K562 (cell line): ENCODE measurements around the gene MRPL54. TPM values are rescaled to one million over a fixed set of nuclear protein-coding genes. Genes with fewer than 3 reads are reported as not detected.

Source experiments
- ATF4 ChIP-seq: fragments of 450-650 bp; formaldehyde crosslinking; IDR thresholded peaks from 2 replicates; pipeline ENCODE4 v1.4.0; 2022; ENCODE audit warnings: mild to moderate bottlenecking, moderate library complexity
- E4F1 ChIP-seq: fragments of 250-450 bp; sonication (Bioruptor Pico); IDR thresholded peaks from 2 replicates; pipeline ENCODE4 v1.5.0; 2021; ENCODE audit warnings: mild to moderate bottlenecking, borderline replicate concordance
- ELF2 ChIP-seq: fragments of 250-450 bp; sonication (Bioruptor Pico); IDR thresholded peaks from 2 replicates; pipeline ENCODE4 v1.5.0; 2021; ENCODE audit warnings: mild to moderate bottlenecking
- FOXA1 ChIP-seq: fragments of 450-650 bp; IDR thresholded peaks from 2 replicates; pipeline ENCODE4 v1.6.1; 2016; ENCODE audit warnings: mild to moderate bottlenecking, borderline replicate concordance
- HMG20A ChIP-seq: fragments of 450-650 bp; formaldehyde crosslinking; conservative IDR thresholded peaks from 2 replicates; pipeline ENCODE4 v1.4.0; 2020; ENCODE audit warnings: mild to moderate bottlenecking, mixed read lengths
- MTF1 ChIP-seq: fragments of 250-450 bp; sonication (Bioruptor Pico); IDR thresholded peaks from 2 replicates; pipeline ENCODE4 v1.9.0; 2021; ENCODE audit warnings: moderate library complexity, mild to moderate bottlenecking, inconsistent platforms, borderline replicate concordance
- PURB ChIP-seq: sonication (generic); formaldehyde crosslinking; IDR thresholded peaks from 2 replicates; pipeline ENCODE4 v1.9.0; 2021; ENCODE audit warnings: low read depth, mild to moderate bottlenecking, missing genetic modification reagents
- RBM15 ChIP-seq: fragments of 200-400 bp; formaldehyde crosslinking; IDR thresholded peaks from 2 replicates; pipeline ENCODE4 v1.6.1; 2018; ENCODE audit warnings: mild to moderate bottlenecking, low read length, moderate library complexity; ENCODE audit not compliant: insufficient read depth
- SAFB ChIP-seq: fragments of 200-400 bp; formaldehyde crosslinking; IDR thresholded peaks from 2 replicates; pipeline ENCODE4 v1.6.1; 2017; ENCODE audit warnings: low read depth, low read length, borderline replicate concordance
- SMARCC2 ChIP-seq: fragments of 450-650 bp; IDR thresholded peaks from 2 replicates; pipeline ENCODE4 v1.6.1; 2017; ENCODE audit warnings: antibody characterized with exemption, moderate library complexity, mild to moderate bottlenecking, low read depth
- USF2 ChIP-seq: sonication (generic); formaldehyde crosslinking; IDR thresholded peaks from 2 replicates; pipeline ENCODE4 v1.5.0; 2020; ENCODE audit warnings: missing genetic modification reagents
- ZNF318 ChIP-seq, 2 experiments: fragments of 450-650 bp; IDR thresholded peaks; 2 replicates each; pipeline ENCODE4 v1.6.1; 2016; ENCODE audit warnings: mild to moderate bottlenecking in 2 of 2, borderline replicate concordance in 1 of 2, low read depth in 1 of 2, moderate library complexity in 1 of 2
- ZNF586 ChIP-seq: fragments of 450-650 bp; formaldehyde crosslinking; conservative IDR thresholded peaks from 2 replicates; pipeline ENCODE4 v1.4.0; 2020; ENCODE audit warnings: mild to moderate bottlenecking, moderate library complexity
- ZNF696 ChIP-seq: fragments of 250-450 bp; sonication (Bioruptor Pico); conservative IDR thresholded peaks from 2 replicates; pipeline ENCODE4 v1.4.0; 2020; ENCODE audit warnings: mild to moderate bottlenecking, moderate library complexity
- polyA plus RNA-seq, 8 experiments: library from polyadenylated mRNA; depleted of rRNA in 4 of 8; stranded (reverse) in 5 of 8; unstranded in 3 of 8; fragments of >200 nt; fragmentation: Nextera tagmentation in 2 of 8; fragmentation: Illumina TruSeq in 1 of 8; extraction: Ambion mirVana in 2 of 8; extraction: Trizol in 1 of 8; gene quantifications; 2 replicates each; pipeline versions ENCODE4 v1.2.1 to v1.2.3, GENCODE V29; 2011 to 2014; ENCODE audit warnings: inconsistent platforms in 1 of 8, missing spikeins in 1 of 8
- total RNA-seq, 7 experiments: library from RNA; depleted of rRNA in 6 of 7; stranded (reverse); fragments of >200 nt in 6 of 7; fragmentation: Illumina TruSeq in 2 of 7; extraction: Trizol in 2 of 7; gene quantifications; 2 replicates each; pipeline versions ENCODE4 v1.2.1 to v1.2.3, GENCODE V29; 2011 to 2021; ENCODE audit warnings: low replicate concordance in 1 of 7

MRPL54 gene
- total and polyA plus RNA-seq, 9 of the 15 experiments (the other 6 are each of a cell fraction or from before 2014, with no cell fraction given): 3.5 to 120 (median 56.9) TPM

GRCh38 chr19:3721131-3721886 is 41.2 kb upstream of the MRPL54 start (continued):
- no peak for TF ChIP-seq SMARCC2
- no peak for TF ChIP-seq SAFB
- no peak for TF ChIP-seq RBM15
- no peak for TF ChIP-seq ATF4
- no peak for TF ChIP-seq ZNF318 (IDR thresholded peaks at IDR 0.05; ENCODE audit: borderline replicate concordance in 1 of 2, low read depth in 1 of 2)
- no peak for TF ChIP-seq ZNF696
- TF ChIP-seq E4F1 (CRISPR knock-in tag): no peak
- no peak for TF ChIP-seq PURB
- TF ChIP-seq ELF2 (CRISPR knock-in tag): no peak
- TF ChIP-seq MTF1 (CRISPR knock-in tag): no peak
- no peak for TF ChIP-seq ZNF586 (CRISPR knock-in tag)
- TF ChIP-seq USF2 (CRISPR knock-in tag): no peak
- no peak for TF ChIP-seq HMG20A
- no peak for TF ChIP-seq FOXA1
